ACHN (cell line): ENCODE measurements around the gene CUEDC1.

Experiments
- DNase-seq: peaks from one replicate; pipeline ENCODE4 v3.0.0-alpha.2; 2015
- in situ Hi-C: cut with HindIII; loops from 2 replicates; pipeline ENCODE4 v1.10.0; 2017; ENCODE audit warnings: low sequenced_read_pairs, low pct_ligation_motif_present, low pct_unique_long_range_greater_than_20kb

The CUEDC1 gene

GRCh38 chr17:57889892-57890856, 65.0 kb downstream of the CUEDC1 start:
- in situ Hi-C loops, result no loop called here
- DNase-seq, result peak; percentile 81

- in situ Hi-C loops, result no loop called here
- DNase-seq, result no peak
Observed at GRCh38 chr17:57889252-57889651, 66.0 kb downstream of the CUEDC1 start.

- in situ Hi-C loops, result no loop called here
- DNase-seq, result no peak
Observed at GRCh38 chr17:57888311-57889216, 66.6 kb downstream of the CUEDC1 start.

- in situ Hi-C loops, result no loop called here
- DNase-seq, result no peak
Observed at GRCh38 chr17:57887161-57887560, 68.1 kb downstream of the CUEDC1 start.

GRCh38 chr17:57886020-57886419, 69.2 kb downstream of the CUEDC1 start:
- in situ Hi-C loops, result no loop called here
- no peak for DNase-seq

- DNase-seq, result no peak
- in situ Hi-C loops, result no loop called here
Observed at GRCh38 chr17:57885148-57885915, 69.9 kb downstream of the CUEDC1 start.

- in situ Hi-C loops, result no loop called here
Observed at GRCh38 chr17:57881783-57882351, 73.3 kb downstream of the CUEDC1 start.

GRCh38 chr17:57881143-57881542, 74.1 kb downstream of the CUEDC1 start:
- no peak for DNase-seq
- in situ Hi-C loops, result no loop called here

More at GRCh38 chr17:57881783-57882351, 73.3 kb downstream of the CUEDC1 start:
- DNase-seq, result no peak

GRCh38 chr17:57880086-57880456, 75.1 kb downstream of the CUEDC1 start:
- DNase-seq, result no peak
- in situ Hi-C loops, result no loop called here

GRCh38 chr17:57879437-57880085, 75.7 kb downstream of the CUEDC1 start:
- in situ Hi-C loops, result no loop called here
- DNase-seq, result peak; percentile 39

- in situ Hi-C loops, result no loop called here
- no peak for DNase-seq
Observed at GRCh38 chr17:57877803-57878377, 77.3 kb downstream of the CUEDC1 start.

- in situ Hi-C loops, result no loop called here
- DNase-seq, result no peak
Observed at GRCh38 chr17:57876866-57877237, 78.4 kb downstream of the CUEDC1 start.

GRCh38 chr17:57876023-57876865, 79.0 kb downstream of the CUEDC1 start:
- DNase-seq, result no peak
- in situ Hi-C loops, result no loop called here

- in situ Hi-C loops, result no loop called here
- peak; percentile 99 for DNase-seq
Observed at GRCh38 chr17:57875290-57876022, 79.8 kb downstream of the CUEDC1 start.

- DNase-seq, result peak; percentile 95
- in situ Hi-C loops, result no loop called here
Observed at GRCh38 chr17:57874434-57875289, 80.5 kb downstream of the CUEDC1 start.
